NCI-H1417 treated with DMSO at 0.1 percent for 48 hours (cell line): ENCODE measurements around the gene LCN15.
"Not testable (repeated sequence)": the region's sequence is repeated elsewhere in the genome, so short reads cannot be mapped to it uniquely, and the experiment has no call there.

ENCODE experiments used
- DNase-seq: peaks from one replicate; lab custom pipeline; 2025; lab: John Stamatoyannopoulos, UW

LCN15 gene

GRCh38 chr9:136775191-136775590 is 10.9 kb upstream of the LCN15 start:
- DNase-seq = no peak

- DNase-seq = no peak
Measured at GRCh38 chr9:136774416-136775045, 10.2 kb upstream of the LCN15 start.

- DNase-seq = no peak
Measured at GRCh38 chr9:136773386-136774044, 9.2 kb upstream of the LCN15 start.

- DNase-seq = no peak
Measured at GRCh38 chr9:136771907-136772415, 7.6 kb upstream of the LCN15 start.

- DNase-seq = no peak
Measured at GRCh38 chr9:136769710-136770191, 5.4 kb upstream of the LCN15 start.

GRCh38 chr9:136766410-136767120 is 2.2 kb upstream of the LCN15 start:
- peak; percentile 51 for DNase-seq

- not testable (repeated sequence) for DNase-seq
Measured at GRCh38 chr9:136765745-136766409, 1.6 kb upstream of the LCN15 start.

- DNase-seq = no peak
Measured at GRCh38 chr9:136765041-136765440, 723 bp upstream of the LCN15 start.

- DNase-seq = no peak
Measured at GRCh38 chr9:136763649-136764035, 676 bp downstream of the LCN15 start.

- DNase-seq = no peak
Measured at GRCh38 chr9:136762915-136763648, 1.2 kb downstream of the LCN15 start.

GRCh38 chr9:136762221-136762691 is 2.1 kb downstream of the LCN15 start:
- DNase-seq = no peak

- no peak for DNase-seq
Measured at GRCh38 chr9:136761545-136761981, 2.8 kb downstream of the LCN15 start.

- DNase-seq = not testable (repeated sequence)
Measured at GRCh38 chr9:136760834-136761544, 3.3 kb downstream of the LCN15 start.

GRCh38 chr9:136760424-136760823 is 3.9 kb downstream of the LCN15 start:
- no peak for DNase-seq

GRCh38 chr9:136759436-136760325 is 4.6 kb downstream of the LCN15 start:
- DNase-seq = no peak

GRCh38 chr9:136759001-136759400 is 5.3 kb downstream of the LCN15 start:
- DNase-seq = no peak

- DNase-seq = no peak
Measured at GRCh38 chr9:136757751-136758140, 6.6 kb downstream of the LCN15 start.

GRCh38 chr9:136757328-136757727 is 7.0 kb downstream of the LCN15 start:
- DNase-seq = no peak

- no peak for DNase-seq
Measured at GRCh38 chr9:136756836-136757235, 7.5 kb downstream of the LCN15 start.

- no peak for DNase-seq
Measured at GRCh38 chr9:136756134-136756438, 8.2 kb downstream of the LCN15 start.
